HG02798 (cell line): Measurements from ENCODE around the gene LPCAT4.
A peak's percentile ranks its signal among the peaks of the same experiment; 100 is the strongest.
"Not testable (repeated sequence)": the region's sequence is repeated elsewhere in the genome, so short reads cannot be mapped to it uniquely, and the experiment has no call there.

ENCODE experiments used
- ATAC-seq: cut with Tn5 transposase; IDR thresholded peaks from one replicate; pipeline ENCODE4 v1.9.1; 2021; ENCODE audit warnings: mild to moderate bottlenecking; ENCODE audit not compliant: unreplicated experiment, poor library complexity

Gene LPCAT4

GRCh38 chr15:34365091-34365825, 1.7 kb downstream of the LPCAT4 start:
- no peak for ATAC-seq

DNA sequence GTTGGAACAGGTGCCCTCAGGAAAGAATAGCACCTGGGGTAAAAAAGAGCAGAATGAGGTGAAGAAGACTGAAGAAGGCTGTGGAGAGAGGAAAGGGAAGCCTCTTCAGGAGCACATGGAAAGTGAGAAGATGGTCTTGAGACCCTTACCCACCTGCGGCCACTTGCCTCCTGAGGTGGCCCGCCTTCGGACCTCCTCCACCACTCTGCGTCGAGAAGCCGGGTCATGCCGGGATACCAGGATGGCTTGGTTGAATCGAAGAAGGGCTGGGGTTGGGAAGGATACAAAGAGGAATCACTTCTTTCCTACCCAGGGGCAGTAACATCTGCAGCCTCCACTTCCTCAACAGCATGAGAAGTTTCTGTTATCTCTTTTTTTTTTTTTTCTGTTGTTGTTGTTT, 3.0 kb downstream of the LPCAT4 start:
- no peak for ATAC-seq

DNA sequence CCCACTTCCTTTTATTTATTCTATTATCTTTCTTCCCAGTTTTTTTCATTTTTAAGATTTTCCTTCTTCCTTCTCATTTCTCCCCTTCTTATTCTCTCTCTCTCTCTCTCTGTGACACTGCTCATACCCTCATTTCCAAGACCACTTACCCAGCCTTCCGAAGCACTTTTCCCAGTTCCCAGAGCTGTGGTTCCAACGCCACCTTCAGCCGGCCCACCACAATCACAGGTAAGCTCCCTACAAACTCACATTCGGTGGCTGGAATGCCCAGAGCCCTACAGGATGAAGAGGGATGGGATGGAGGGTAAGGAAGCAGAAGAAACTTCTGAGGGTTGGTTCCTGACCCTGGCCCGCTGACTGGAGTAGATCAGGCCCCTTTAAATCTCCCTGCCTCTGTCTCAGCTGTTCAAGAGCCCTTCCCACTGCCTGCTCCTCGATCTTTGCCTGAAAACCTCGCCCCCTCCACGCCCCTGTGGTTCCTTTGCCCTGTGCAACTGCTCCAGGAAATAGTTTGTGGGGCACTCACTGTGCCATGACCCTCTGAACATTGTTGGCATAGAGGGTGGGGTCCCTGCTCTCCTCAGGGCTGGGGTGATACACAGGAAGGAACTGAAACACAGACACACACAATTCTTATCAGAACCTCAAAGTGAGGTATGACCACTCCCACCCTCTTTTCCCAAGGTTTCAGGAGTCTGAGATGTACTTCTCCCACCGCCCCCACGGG, 4.8 kb downstream of the LPCAT4 start:
- no peak for ATAC-seq

DNA sequence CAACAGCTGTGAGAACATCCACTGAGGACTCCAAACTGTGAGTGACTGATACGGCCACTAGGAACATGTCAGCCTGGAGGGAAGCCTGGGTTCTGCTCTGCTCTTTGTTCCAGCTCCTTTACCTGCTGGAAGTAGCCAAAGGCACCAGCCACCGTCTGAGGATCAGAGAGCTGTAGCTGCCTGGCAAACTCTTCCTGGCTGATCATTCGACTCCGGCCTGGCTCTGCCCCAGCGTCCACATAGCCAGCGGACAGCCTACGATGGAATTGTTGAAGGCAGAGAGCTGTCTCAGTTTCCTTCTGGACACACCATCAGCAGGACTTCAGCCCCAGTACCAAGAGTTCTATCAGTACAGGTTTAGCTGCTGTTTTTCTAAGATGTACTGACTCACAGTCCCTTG, 5.7 kb downstream of the LPCAT4 start:
- ATAC-seq: no peak

- ATAC-seq: no peak
These were observed 6.7 kb downstream of the LPCAT4 start for GRCh38 chr15:34360298-34360697.

- ATAC-seq: no peak
These were observed 7.6 kb downstream of the LPCAT4 start for GRCh38 chr15:34359416-34359815.

DNA sequence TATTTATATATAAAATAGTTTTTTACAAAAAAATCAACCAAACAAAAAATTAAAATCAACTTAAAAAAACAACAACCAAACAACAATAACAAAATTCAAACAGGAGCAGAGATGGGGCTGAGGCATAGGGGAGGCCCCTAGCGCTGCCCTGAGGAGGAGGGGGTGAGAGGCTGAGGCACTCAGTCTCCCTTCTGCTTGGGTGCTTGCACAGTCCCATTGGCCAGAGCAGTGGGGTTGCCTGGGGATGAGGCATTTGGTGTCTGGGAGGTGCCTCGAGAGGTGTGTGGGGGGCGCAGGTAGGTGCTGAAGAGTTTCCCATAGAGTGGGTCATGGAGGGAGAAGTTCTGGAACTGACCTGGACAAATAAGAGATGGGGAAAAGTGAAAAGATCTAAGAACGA, 8.0 kb downstream of the LPCAT4 start:
- ATAC-seq: no peak

DNA sequence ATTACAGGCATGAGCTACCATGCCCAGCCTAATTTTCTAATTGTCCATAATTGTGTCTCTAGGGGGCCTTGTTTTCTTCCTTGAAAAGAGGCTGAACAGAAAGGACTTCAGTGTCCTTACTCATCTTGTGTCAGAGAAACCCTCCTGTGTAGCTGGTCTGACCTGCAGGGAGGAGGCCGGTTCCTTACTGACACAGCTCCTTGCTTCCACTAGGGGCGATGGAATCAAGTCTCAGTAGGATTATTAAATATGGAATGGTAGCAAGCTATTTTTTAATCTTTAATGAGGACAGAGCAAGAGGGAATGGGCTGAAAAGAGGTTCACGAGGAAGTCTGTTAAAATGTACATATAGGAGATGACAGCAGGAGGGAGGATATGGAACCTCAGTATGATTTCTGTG, 8.6 kb downstream of the LPCAT4 start:
- no peak for ATAC-seq

- no peak for ATAC-seq
These were observed 9.3 kb downstream of the LPCAT4 start for GRCh38 chr15:34357653-34358052.

DNA sequence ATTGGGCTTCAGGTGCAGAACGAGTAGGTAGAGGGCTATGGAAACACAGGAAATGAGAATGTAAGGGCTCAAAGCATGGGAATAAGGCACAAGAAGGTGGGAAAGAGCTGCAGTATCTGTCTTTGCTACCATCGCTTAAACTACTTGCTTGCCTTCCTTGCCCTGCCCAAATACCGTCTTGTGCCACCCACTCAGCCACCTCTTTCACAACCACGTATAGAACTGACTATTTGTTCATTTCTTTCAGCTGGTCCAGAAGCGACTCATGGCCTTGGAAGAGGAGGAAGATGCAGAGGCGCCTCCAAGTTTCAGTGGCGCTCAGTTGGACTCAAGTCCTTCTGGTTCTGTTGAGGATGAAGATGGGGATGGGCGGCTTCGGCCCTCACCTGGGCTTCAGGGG, 11.8 kb downstream of the LPCAT4 start:
- no peak for ATAC-seq

DNA sequence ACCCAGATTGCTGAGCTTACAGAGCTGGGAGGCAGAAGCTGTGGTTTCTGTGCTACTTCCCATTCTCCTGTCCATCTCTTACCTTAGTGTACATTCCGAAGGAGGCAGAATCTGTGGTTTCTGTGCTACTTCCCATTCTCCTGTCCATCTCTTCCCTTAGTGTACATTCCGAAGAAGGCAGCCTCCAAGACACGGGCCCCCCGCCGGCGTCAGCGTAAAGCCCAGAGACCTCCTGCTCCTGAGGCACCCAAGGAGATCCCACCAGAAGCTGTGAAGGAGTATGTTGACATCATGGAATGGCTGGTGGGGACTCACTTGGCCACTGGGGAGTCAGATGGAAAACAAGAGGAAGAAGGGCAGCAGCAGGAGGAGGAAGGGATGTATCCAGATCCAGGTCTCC, 12.7 kb downstream of the LPCAT4 start:
- ATAC-seq: no peak

DNA sequence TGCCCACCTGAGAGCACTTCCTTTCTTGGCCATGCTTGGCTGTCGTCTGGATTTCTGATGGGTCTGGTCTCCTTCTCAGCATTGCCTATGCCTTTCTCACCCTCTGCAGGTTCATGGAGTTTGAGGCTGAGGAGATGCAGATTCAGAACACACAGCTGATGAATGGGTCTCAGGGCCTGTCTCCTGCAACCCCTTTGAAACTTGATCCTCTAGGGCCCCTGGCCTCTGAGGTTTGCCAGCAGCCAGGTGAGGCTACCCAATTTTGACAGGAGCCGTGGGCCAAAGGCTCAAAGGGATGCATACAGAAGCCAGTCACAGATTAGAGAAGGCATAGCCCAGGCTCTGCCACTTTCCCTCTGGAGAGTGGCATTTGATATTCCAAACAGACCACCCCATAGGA, 13.4 kb downstream of the LPCAT4 start:
- ATAC-seq: no peak

DNA sequence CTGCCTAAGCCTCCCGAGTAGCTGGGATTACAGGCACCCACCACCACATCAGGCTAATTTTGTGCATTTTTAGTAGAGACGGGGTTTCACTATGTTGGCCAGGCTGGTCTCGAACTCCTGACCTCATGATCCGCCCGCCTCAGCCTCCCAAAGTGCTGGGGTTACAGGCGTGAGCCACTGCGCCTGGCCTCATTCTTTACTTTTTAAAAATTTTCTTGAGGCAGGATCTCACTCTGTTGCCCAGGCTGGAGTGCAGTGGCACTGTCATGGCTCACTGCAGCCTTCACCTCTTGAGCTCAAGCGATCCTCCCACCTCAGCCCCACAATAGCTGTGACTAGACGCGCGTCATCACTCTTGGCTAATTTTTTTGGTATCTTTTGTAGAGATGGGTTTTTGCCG, 14.0 kb downstream of the LPCAT4 start:
- ATAC-seq: not testable (repeated sequence)

GRCh38 chr15:34349769-34350168, 17.2 kb downstream of the LPCAT4 start:
- ATAC-seq: no peak

GRCh38 chr15:34348735-34349300, 18.2 kb downstream of the LPCAT4 start:
- ATAC-seq: no peak

GRCh38 chr15:34347951-34348638, 18.9 kb downstream of the LPCAT4 start:
- ATAC-seq: no peak

DNA sequence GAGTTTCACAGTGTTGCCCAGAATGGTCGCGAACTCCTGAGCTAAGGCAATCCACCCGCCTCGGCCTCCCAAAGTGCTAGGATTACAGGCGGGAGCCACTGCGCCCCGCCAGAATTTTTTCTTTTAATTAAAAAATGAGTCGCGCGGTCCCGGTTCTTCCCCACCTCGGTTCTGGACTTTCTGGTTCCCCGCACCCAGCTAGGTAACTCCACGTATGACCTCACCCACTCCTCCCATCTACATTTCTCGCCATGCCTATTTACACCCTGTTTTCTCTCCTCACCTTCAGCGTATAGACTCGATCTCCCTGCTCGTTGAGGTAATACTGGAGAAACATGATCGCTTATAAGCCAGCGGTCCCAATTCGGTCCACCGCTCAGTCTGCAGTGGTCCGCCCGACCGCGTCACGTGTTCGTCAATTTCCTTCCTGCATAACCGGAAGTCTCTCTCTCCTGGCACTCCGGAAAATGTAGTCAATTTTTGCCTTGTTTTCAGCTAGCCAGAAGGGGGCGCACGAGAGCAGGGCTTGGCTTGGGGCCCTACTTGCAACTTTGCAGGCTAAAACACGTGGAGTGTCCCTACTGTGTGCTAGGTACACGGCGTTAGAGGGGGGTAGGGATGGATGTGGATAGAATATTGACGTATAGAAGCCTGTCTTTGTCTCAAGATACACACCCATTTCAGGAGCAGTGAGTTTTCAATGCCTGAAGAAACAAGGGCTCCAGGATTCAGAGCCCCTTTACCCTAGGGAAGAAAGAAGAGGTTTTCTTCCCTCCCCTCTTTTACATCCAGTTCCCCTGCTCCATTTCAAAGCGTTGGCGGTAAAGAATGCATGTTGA, 24.0 kb downstream of the LPCAT4 start, which contains the start of the genes NOP10 and NUTM1:
TSS of gene NOP10 (minus strand) at position 400 of the 839 bp plus-strand sequence. CDS start at position 337, 63 bp downstream.
TSS of gene NUTM1 (plus strand) at position 579 of the 839 bp plus-strand sequence. CDS start 382 bp downstream, outside the sequence.
- ATAC-seq: peak; percentile 91

DNA sequence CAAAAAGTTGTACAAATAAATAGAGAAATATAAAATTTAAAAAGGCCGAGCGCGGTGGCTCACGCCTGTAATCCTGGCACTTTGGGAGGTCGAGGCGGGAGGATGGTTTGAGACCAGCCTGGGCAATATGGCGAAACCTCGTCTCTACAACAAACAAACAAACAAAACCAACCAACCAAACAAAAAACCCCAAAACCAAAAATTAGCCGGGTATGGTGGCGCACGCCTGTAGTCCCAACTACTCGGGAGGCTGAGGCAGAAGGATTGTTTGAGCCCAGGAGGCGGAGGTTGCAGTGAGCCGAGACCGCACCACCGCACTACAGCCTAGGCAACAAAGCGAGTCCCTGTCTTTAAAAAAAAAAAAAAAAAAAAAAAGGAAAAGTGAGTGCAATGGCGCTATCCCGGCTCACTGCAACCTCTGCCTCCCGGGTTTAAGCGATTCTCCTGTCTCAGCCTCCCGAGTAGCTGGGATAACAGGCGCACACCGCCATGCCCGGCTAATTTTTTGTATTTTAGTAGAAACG, 24.7 kb downstream of the LPCAT4 start:
- ATAC-seq: not testable (repeated sequence)

DNA sequence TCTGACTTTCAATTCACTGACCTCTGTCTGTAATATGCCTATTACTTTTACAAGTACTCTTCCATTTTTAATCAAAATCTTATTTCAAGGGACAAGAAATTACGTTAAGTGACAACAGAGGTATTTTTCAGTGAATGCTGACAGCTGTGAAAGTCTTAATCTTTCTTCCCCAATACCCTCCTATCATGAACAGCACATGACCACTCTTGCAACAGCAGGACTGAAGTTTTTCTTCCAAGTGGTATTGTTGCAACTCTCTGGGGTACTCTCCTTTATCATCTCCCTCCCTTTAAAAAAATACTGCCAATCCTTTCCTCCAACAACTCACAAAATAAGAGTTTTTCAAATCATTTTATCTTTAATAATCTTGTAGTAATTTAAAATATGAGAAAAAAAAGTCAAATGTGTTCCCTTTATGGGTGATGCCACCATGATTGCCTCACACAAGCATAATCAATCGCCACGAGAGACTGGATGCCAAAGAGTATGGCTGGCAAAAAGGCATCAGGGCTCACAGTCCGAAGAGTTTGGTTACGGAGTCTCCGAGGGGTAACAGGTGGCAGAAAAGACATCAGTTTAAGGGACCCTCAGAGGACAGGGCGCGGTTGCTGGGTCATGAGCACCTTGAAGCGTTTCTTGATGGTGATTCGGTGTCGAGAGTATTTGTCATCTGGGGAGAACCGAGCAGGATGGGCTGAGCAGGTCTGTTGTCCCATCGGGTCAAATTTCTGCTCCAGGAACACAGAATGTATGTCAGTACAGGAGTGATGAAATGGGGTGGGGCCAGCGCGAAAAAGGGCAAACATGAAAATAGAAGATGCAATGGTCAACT, 25.4 kb downstream of the LPCAT4 start:
- ATAC-seq: no peak
